ENCODE measurements around the gene PLGRKT.

DNA sequence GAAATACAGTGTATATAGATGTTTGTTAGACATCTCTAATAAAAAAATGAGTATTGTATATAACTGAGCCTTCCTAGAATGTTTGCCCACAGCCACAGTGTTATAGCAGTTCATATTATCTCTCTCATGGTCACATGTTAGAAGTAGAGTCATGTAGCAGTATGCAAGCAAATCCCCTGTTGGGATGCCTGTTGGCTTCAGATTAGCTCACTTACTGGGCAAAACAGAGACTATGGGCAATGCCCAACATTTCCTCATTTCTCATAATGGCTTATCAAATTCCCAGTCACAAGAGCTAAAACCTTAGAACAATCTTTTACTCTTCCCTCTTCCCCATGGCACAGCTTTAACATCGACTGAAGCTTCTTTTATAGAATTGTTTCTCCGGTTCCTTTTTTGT, 45.6 kb upstream of the PLGRKT start:
- TF ChIP-seq, protein P1, sequence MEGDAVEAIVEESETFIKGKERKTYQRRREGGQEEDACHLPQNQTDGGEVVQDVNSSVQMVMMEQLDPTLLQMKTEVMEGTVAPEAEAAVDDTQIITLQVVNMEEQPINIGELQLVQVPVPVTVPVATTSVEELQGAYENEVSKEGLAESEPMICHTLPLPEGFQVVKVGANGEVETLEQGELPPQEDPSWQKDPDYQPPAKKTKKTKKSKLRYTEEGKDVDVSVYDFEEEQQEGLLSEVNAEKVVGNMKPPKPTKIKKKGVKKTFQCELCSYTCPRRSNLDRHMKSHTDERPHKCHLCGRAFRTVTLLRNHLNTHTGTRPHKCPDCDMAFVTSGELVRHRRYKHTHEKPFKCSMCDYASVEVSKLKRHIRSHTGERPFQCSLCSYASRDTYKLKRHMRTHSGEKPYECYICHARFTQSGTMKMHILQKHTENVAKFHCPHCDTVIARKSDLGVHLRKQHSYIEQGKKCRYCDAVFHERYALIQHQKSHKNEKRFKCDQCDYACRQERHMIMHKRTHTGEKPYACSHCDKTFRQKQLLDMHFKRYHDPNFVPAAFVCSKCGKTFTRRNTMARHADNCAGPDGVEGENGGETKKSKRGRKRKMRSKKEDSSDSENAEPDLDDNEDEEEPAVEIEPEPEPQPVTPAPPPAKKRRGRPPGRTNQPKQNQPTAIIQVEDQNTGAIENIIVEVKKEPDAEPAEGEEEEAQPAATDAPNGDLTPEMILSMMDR (IDR thresholded peaks at IDR 0.05; ENCODE audit: low read depth, low read length): no peak
- no peak for TF ChIP-seq POLR2A (IDR thresholded peaks at IDR 0.05; ENCODE audit: extremely low read depth, insufficient read length)
- TF ChIP-seq MYC (IDR thresholded peaks at IDR 0.05; ENCODE audit: low read depth, low read length): no peak
